ENCODE measurements around the gene CD79A. TPM values are rescaled to one million over a fixed set of nuclear protein-coding genes. Genes with fewer than 3 reads are reported as not detected.

The CD79A gene
- total RNA-seq, 6 experiments from 2014 or later: 0.18 to 0.71 (median 0.39) TPM; not detected in 2

- H3K36me3 ChIP-seq: peaks cover 0 to 41% (median 27%) of the 10 kb centered on the region in 4 donors
- WGBS (ENCODE audit: insufficient coverage, low coverage, low lambda C conversion rate, missing lambda C conversion rate): 84% methylated on average over 4 of the region's 19 CpGs
- TF ChIP-seq CTCF (IDR thresholded peaks at IDR 0.05) (no peak), POLR2A (IDR thresholded peaks at IDR 0.05) (no peak)
Measured at GRCh38 chr19:41895745-41896580, 18.9 kb downstream of the CD79A start.

DNA sequence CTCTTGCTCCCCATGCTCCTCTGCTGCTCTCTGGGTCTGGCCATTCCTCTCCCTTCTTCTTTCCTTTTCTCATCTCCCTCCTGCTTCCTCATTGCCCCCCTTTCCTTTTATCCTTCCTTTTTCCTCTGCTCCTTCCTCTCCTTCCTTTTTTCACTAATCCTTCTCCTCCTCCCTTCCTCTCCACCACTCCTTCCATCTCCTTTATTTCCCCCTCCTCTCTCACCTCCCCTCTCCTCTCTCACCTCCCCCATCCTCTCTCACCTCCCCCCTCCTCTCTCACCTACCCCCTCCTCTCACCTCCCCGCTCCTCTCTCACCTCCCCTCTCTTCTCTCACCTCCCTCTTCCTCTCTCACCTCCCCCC, 19.5 kb downstream of the CD79A start:
- H3K4me3 ChIP-seq: no peak overlapping the region
- no peak overlapping the region for H3K27ac ChIP-seq
- TF ChIP-seq CTCF (IDR thresholded peaks at IDR 0.05) (no peak), POLR2A (IDR thresholded peaks at IDR 0.05) (no peak)
- no peak for DNase-seq
- H3K9me3 ChIP-seq: no peaks in the 10 kb centered on the region
- ATAC-seq: no peak
- H3K27me3 ChIP-seq: no peaks in the 10 kb centered on the region
- intact Hi-C loops (cut with DNase I): no loop called here
- peaks cover 0 to 44% (median 31%) of the 10 kb centered on the region in 4 donors for H3K36me3 ChIP-seq
- WGBS (ENCODE audit: insufficient coverage, low coverage, low lambda C conversion rate, missing lambda C conversion rate): 89% methylated on average over 1 of the region's 1 CpG
- no peaks in the 10 kb centered on the region for H3K4me1 ChIP-seq

More at GRCh38 chr19:41895745-41896580, 18.9 kb downstream of the CD79A start:
- no peak overlapping the region for H3K27ac ChIP-seq
- no peaks in the 10 kb centered on the region for H3K4me1 ChIP-seq
- DNase-seq: peak in 1 of 3 donors; percentile 44
- intact Hi-C loops (cut with DNase I): no loop called here
- no peak overlapping the region for H3K4me3 ChIP-seq
- no peaks in the 10 kb centered on the region for H3K27me3 ChIP-seq
- H3K9me3 ChIP-seq: no peaks in the 10 kb centered on the region
- no peak for ATAC-seq

- intact Hi-C loops (cut with DNase I): no loop called here
- DNase-seq (no peak), ATAC-seq (peak in 1 of 4 donors; percentile 5)
- Histone ChIP-seq H3K4me3 (no peak overlapping the region), H3K27me3 (no peaks in the 10 kb centered on the region), H3K27ac (no peak overlapping the region), H3K9me3 (no peaks in the 10 kb centered on the region), H3K4me1 (no peaks in the 10 kb centered on the region), H3K36me3 (peaks cover 0 to 50% (median 36%) of the 10 kb centered on the region in 4 donors)
- WGBS (ENCODE audit: insufficient coverage, low coverage, low lambda C conversion rate, missing lambda C conversion rate): no CpG with 5 or more reads among the region's 3 CpGs
- TF ChIP-seq CTCF (IDR thresholded peaks at IDR 0.05) (no peak), POLR2A (IDR thresholded peaks at IDR 0.05) (no peak)
Measured at GRCh38 chr19:41897181-41897580, 20.1 kb downstream of the CD79A start.

DNA sequence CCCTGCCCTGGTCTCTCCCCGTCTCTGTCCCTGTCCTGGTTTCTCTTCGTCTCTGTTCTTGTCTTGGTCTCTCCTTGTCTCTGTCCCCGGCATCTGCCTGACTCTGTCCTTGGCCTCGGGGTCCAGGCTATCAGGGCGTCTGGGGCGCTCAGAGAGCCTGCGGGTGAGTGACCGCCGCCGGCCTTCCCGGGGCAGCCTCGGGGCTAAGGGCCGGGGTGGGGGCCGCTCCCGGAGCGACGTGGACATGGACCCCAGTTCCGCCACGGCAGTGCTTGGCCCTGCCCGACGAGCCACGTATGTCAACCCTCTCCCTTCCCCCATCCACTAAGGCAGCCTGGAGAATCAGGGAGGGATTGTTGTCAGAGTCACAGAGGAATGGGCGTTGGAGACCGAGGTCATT, 20.7 kb downstream of the CD79A start:
- Histone ChIP-seq H3K4me1 (no peaks in the 10 kb centered on the region), H3K27ac (no peak overlapping the region), H3K27me3 (no peaks in the 10 kb centered on the region), H3K4me3 (no peak overlapping the region), H3K9me3 (no peaks in the 10 kb centered on the region), H3K36me3 (peaks cover 0 to 56% (median 37%) of the 10 kb centered on the region in 4 donors)
- intact Hi-C loops (cut with DNase I): no loop called here
- TF ChIP-seq CTCF (IDR thresholded peaks at IDR 0.05): no peak
- no peak for TF ChIP-seq POLR2A (IDR thresholded peaks at IDR 0.05)
- DNase-seq (no peak), ATAC-seq (no peak)
- WGBS (ENCODE audit: insufficient coverage, low coverage, low lambda C conversion rate, missing lambda C conversion rate): 87% methylated on average over 12 of the region's 24 CpGs

Measured in right lobe of liver (tissue), 6 donors.